ENCODE data around the gene ATXN1.

ATXN1 gene

DNA sequence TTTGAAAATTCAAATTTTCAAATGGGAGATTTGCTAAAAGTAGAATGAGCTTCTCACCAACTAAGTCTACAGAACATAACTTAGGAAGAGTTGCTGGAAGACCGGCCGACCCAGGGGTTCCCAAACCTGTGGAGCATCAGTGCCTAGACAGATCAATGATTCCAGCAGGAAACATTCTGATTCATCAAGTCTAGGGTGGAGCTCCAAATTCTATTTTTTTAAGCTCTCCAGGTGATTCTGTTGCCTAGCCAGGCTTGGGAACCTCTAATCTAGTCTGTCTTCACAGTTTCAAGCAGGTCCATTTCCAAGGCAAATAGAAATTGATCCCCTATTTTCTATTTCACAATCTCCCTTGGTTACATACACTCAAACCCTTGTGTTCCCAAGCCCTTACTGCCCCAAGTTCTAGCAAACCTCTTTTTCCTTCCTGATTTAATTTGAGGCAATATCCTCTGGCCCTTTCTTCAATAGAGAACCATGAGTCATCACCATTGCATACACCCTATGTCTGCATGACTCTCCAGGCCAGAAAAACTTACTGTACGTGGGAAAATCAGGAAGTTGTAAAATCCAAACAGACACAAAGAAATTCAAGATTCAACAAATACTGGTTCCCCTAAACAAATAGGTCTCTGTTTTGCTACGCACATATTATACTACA, 8.9 kb downstream of the ATXN1 start:
- no peak for DNase-seq (ENCODE audit: extremely low spot score)
- ChIA-PET CTCF (interaction anchor here (1.0 kb wide), 1 partner anchor 13 kb away, joined by 3 read pairs; no protein-coding TSS in a partner anchor), POLR2A (no interaction called here)
- TF ChIP-seq SUZ12 (IDR thresholded peaks at IDR 0.05) (no peak), BHLHE40 (IDR thresholded peaks at IDR 0.05; ENCODE audit: borderline replicate concordance) (no peak), CTBP1 (IDR thresholded peaks at IDR 0.05; ENCODE audit: borderline replicate concordance) (no peak), ELF4 (IDR thresholded peaks at IDR 0.05) (no peak), HDGF (IDR thresholded peaks at IDR 0.05; ENCODE audit: borderline replicate concordance) (no peak), SP1 (IDR thresholded peaks at IDR 0.05) (no peak), NFRKB (IDR thresholded peaks at IDR 0.05) (no peak), ZNF384 (IDR thresholded peaks at IDR 0.05) (no peak), LEF1 (IDR thresholded peaks at IDR 0.05; ENCODE audit: borderline replicate concordance) (no peak), FOXK2 (IDR thresholded peaks at IDR 0.05) (no peak), TARDBP (IDR thresholded peaks at IDR 0.05) (no peak), FOXM1 (IDR thresholded peaks at IDR 0.05; ENCODE audit: borderline replicate concordance) (no peak)

GRCh38 chr6:16751251-16751946, 9.9 kb downstream of the ATXN1 start:
- ChIA-PET POLR2A (no interaction called here), CTCF (interaction anchor here (1.0 kb wide), 1 partner anchor 12 kb away, joined by 3 read pairs; no protein-coding TSS in a partner anchor)
- no peak for DNase-seq (ENCODE audit: extremely low spot score)
- TF ChIP-seq ARNT (IDR thresholded peaks at IDR 0.05) (no peak), FOXM1 (IDR thresholded peaks at IDR 0.05; ENCODE audit: borderline replicate concordance) (no peak), FOXA1 (IDR thresholded peaks at IDR 0.05) (no peak), NFRKB (IDR thresholded peaks at IDR 0.05) (no peak), ZNF384 (IDR thresholded peaks at IDR 0.05) (peak; percentile 31; the same call in 1 of the 2 replicates), SP1 (IDR thresholded peaks at IDR 0.05) (no peak), SUZ12 (IDR thresholded peaks at IDR 0.05) (no peak)
- TF ChIP-seq, protein P1, sequence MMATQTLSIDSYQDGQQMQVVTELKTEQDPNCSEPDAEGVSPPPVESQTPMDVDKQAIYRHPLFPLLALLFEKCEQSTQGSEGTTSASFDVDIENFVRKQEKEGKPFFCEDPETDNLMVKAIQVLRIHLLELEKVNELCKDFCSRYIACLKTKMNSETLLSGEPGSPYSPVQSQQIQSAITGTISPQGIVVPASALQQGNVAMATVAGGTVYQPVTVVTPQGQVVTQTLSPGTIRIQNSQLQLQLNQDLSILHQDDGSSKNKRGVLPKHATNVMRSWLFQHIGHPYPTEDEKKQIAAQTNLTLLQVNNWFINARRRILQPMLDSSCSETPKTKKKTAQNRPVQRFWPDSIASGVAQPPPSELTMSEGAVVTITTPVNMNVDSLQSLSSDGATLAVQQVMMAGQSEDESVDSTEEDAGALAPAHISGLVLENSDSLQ (IDR thresholded peaks at IDR 0.05): peak; percentile 47; the same call in 1 of the 2 replicates

DNA sequence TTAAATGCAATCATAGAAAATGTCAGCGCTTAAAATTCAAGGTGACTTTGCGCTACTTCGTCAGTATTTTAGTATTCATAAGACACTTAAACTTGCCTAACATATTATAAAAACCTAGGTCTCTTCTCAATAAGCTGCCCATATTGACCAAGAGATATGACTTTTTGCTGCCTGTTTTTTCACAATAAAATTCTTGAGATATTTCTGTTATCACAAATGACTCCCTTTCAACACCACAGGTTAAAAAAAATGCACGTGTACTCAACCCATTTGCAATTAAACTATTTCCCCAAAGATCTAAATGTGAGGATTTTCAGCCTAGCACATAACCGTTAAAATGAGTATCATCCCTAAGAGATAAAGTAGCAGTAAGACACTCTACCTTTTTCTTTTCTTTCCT, 10.7 kb downstream of the ATXN1 start:
- TF ChIP-seq FOXA1 (IDR thresholded peaks at IDR 0.05) (no peak), ARNT (IDR thresholded peaks at IDR 0.05) (no peak), HDGF (IDR thresholded peaks at IDR 0.05; ENCODE audit: borderline replicate concordance) (no peak), ZNF384 (IDR thresholded peaks at IDR 0.05) (no peak), SP1 (IDR thresholded peaks at IDR 0.05) (no peak), L3MBTL2 (conservative IDR thresholded peaks at IDR 0.05) (no peak), ELF4 (IDR thresholded peaks at IDR 0.05) (no peak), LEF1 (IDR thresholded peaks at IDR 0.05; ENCODE audit: borderline replicate concordance) (no peak), TARDBP (IDR thresholded peaks at IDR 0.05) (no peak), CTBP1 (IDR thresholded peaks at IDR 0.05; ENCODE audit: borderline replicate concordance) (no peak), FOXK2 (IDR thresholded peaks at IDR 0.05) (no peak), FOXM1 (IDR thresholded peaks at IDR 0.05; ENCODE audit: borderline replicate concordance) (no peak), BHLHE40 (IDR thresholded peaks at IDR 0.05; ENCODE audit: borderline replicate concordance) (no peak), SUZ12 (IDR thresholded peaks at IDR 0.05) (no peak), NFRKB (IDR thresholded peaks at IDR 0.05) (no peak)
- TF ChIP-seq, protein P1 (IDR thresholded peaks at IDR 0.05): no peak
- ChIA-PET POLR2A (interaction anchor here (1.0 kb wide), 1 partner anchor 13 kb away, joined by 3 read pairs; no protein-coding TSS in a partner anchor), CTCF (interaction anchor here (1.8 kb wide), 1 partner anchor 11 kb away, joined by 6 read pairs; no protein-coding TSS in a partner anchor)
- no peak for DNase-seq (ENCODE audit: extremely low spot score)

- DNase-seq (ENCODE audit: extremely low spot score): no peak
- TF ChIP-seq HDGF (IDR thresholded peaks at IDR 0.05; ENCODE audit: borderline replicate concordance): no peak
- no peak for TF ChIP-seq BHLHE40 (IDR thresholded peaks at IDR 0.05; ENCODE audit: borderline replicate concordance)
- TF ChIP-seq, protein P1 (IDR thresholded peaks at IDR 0.05): no peak
- TF ChIP-seq SUZ12 (IDR thresholded peaks at IDR 0.05): no peak
- TF ChIP-seq FOXK2 (IDR thresholded peaks at IDR 0.05): no peak
- TF ChIP-seq CTBP1 (IDR thresholded peaks at IDR 0.05; ENCODE audit: borderline replicate concordance): no peak
- no peak for TF ChIP-seq ARNT (IDR thresholded peaks at IDR 0.05)
- no peak for TF ChIP-seq FOXA1 (IDR thresholded peaks at IDR 0.05)
- no peak for TF ChIP-seq SP1 (IDR thresholded peaks at IDR 0.05)
- no peak for TF ChIP-seq TARDBP (IDR thresholded peaks at IDR 0.05)
- TF ChIP-seq LEF1 (IDR thresholded peaks at IDR 0.05; ENCODE audit: borderline replicate concordance): no peak
- no peak for TF ChIP-seq ZNF384 (IDR thresholded peaks at IDR 0.05)
- TF ChIP-seq NFRKB (IDR thresholded peaks at IDR 0.05): no peak
- no peak for TF ChIP-seq L3MBTL2 (conservative IDR thresholded peaks at IDR 0.05)
- no peak for TF ChIP-seq ELF4 (IDR thresholded peaks at IDR 0.05)
- CTCF ChIA-PET: interaction anchor here (0.6 to 1.8 kb wide), 2 partner anchors 10 to 17 kb away, joined by 3 to 6 read pairs; no protein-coding TSS in a partner anchor
- POLR2A ChIA-PET: interaction anchor here (0.6 to 1.0 kb wide), 2 partner anchors 12 to 14 kb away, joined by 3 read pairs; no protein-coding TSS in a partner anchor
Measured at GRCh38 chr6:16749516-16750485, 11.5 kb downstream of the ATXN1 start.

All from HEK293T (cell line).